Thymus (tissue), 11 donors: Measurements from ENCODE around the gene FAM83D. TPM values are rescaled to one million over a fixed set of nuclear protein-coding genes. Genes with fewer than 3 reads are reported as not detected.

Experiments
- DNase-seq, 9 donors: peaks; one replicate each; pipeline ENCODE4 v3.0.0-alpha.2; 2013; ENCODE audit warnings: low spot score in 9 of 9, low read depth in 6 of 9, missing footprints in 1 of 9
- H3K27ac ChIP-seq, 2 donors: one replicate each; pipeline ENCODE4 v1.5.1; 2013; ENCODE audit warnings: control low read depth in 1 of 2, low read depth in 1 of 2, low read length in 1 of 2, mild to moderate bottlenecking in 1 of 2, moderate library complexity in 1 of 2
- H3K27me3 ChIP-seq, 2 donors: one replicate each; pipeline ENCODE4 v1.5.1; 2013; ENCODE audit warnings: low read length in 1 of 2; ENCODE audit not compliant: control insufficient read depth in 2 of 2, insufficient read depth in 1 of 2
- H3K36me3 ChIP-seq, 2 donors: one replicate each; pipeline ENCODE4 v1.5.1; 2013; ENCODE audit warnings: low read length in 1 of 2, mild to moderate bottlenecking in 1 of 2, moderate library complexity in 1 of 2; ENCODE audit not compliant: control insufficient read depth in 2 of 2, insufficient read depth in 2 of 2
- H3K4me1 ChIP-seq, 2 donors: one replicate each; pipeline ENCODE4 v1.5.1; 2013; ENCODE audit warnings: low read length in 2 of 2; ENCODE audit not compliant: control insufficient read depth in 2 of 2, insufficient read depth in 2 of 2
- H3K4me3 ChIP-seq, 2 donors: one replicate each; pipeline ENCODE4 v1.5.1; 2013; ENCODE audit warnings: low read length in 2 of 2, control low read depth in 1 of 2, mild to moderate bottlenecking in 1 of 2
- H3K9me3 ChIP-seq, 2 donors: one replicate each; pipeline ENCODE4 v1.5.1; 2013; ENCODE audit warnings: low read length in 1 of 2, mild to moderate bottlenecking in 1 of 2; ENCODE audit not compliant: control insufficient read depth in 2 of 2, insufficient read depth in 1 of 2
- WGBS: extraction: QIAGEN DNeasy Blood & Tissue Kit; methylation state at CpG from one replicate; pipeline ENCODE4 v1.1.7; 2013; 5-methylcytosine and 5-hydroxymethylcytosine counted together
- polyA plus RNA-seq: library from polyadenylated mRNA; stranded (reverse); fragments of 200-250 nt; gene quantifications from one replicate; pipeline ENCODE4 v1.2.3, GENCODE V29; 2013
- total RNA-seq: library from RNA; stranded (reverse); fragments of 120-200 nt; gene quantifications from one replicate; pipeline ENCODE4 v1.2.4, GENCODE V29; 2013
- donor health status: healthy.

The FAM83D gene
- total and polyA plus RNA-seq, 2 donors = 2.5 to 9.6 TPM

DNA sequence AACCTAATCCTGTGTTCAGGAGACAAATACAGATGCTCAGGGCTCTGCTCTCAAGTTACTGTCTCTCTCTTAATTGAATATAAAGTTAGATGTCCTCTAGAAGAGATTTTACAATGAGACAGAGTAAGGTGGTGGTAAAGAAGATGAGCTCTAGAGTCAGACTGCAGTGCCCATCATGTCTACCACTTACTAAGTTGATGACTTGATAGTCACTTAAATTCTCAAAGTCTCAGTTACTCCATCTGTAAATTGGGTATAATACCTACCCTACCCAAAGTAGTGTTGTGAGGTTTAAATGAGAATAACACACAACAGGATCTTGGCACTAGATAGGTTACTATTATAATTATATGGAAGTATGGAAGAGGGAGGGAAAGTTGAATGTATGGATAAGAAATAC lies 37.5 kb downstream of the FAM83D start:
- no peak overlapping the region for H3K4me3 ChIP-seq
- H3K27me3 ChIP-seq = no peaks in the 10 kb centered on the region
- no peak overlapping the region for H3K27ac ChIP-seq
- H3K36me3 ChIP-seq = peaks cover 0 to 3% of the 10 kb centered on the region in 2 donors
- no peak for DNase-seq
- H3K9me3 ChIP-seq = no peaks in the 10 kb centered on the region
- peaks cover 6 to 8% of the 10 kb centered on the region in 2 donors for H3K4me1 ChIP-seq

DNA sequence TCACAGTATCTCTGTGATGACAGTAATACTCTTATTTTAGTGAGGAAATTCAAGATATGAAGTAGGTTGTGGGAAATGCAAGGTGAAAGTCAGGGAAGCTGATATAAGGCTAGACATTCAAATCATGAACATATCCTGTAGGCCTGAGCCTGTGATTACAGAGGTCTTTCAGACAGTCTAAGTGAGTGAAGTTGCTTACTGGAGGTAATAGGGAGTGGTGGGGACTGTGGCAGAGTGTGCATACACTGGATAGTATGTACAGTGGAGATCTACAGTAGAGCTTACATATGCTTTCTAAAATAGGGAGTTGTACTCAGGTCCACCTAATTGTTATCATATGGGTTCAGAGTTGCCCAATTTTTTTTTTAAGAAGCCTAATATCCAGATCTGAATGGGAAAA lies 39.0 kb downstream of the FAM83D start:
- Histone ChIP-seq H3K4me1 (peaks cover 6 to 8% of the 10 kb centered on the region in 2 donors), H3K36me3 (peaks cover 10 to 11% of the 10 kb centered on the region in 2 donors), H3K27ac (no peak overlapping the region), H3K4me3 (no peak overlapping the region), H3K27me3 (no peaks in the 10 kb centered on the region), H3K9me3 (no peaks in the 10 kb centered on the region)
- DNase-seq = no peak

DNA sequence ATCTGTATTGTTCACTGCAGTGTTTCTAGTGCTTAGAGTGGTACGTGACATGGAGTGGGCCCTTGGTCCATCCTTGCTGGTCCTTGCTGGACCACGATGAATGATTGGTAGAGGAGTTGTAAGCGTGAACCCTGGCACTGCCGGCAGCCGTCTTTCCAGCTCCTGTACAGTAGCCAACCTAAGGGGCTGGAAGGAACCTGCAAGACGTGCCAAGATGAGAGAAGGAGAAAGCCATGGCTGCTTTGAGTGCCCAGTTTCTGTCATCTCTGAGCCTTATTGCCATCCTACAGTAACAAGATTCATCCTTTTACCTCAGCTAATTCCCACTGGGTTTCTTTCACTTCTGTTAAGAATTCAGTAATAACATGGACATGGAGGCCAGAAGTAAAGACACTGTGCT lies 41.9 kb downstream of the FAM83D start:
- H3K27me3 ChIP-seq = no peaks in the 10 kb centered on the region
- no peak overlapping the region for H3K4me3 ChIP-seq
- H3K27ac ChIP-seq = no peak overlapping the region
- DNase-seq = no peak
- peaks cover 14% of the 10 kb centered on the region in 2 donors for H3K36me3 ChIP-seq
- peaks cover 0 to under 1% of the 10 kb centered on the region in 2 donors for H3K4me1 ChIP-seq
- H3K9me3 ChIP-seq = no peaks in the 10 kb centered on the region
- 98% methylated on average over 6 of the region's 6 CpGs for WGBS

DNA sequence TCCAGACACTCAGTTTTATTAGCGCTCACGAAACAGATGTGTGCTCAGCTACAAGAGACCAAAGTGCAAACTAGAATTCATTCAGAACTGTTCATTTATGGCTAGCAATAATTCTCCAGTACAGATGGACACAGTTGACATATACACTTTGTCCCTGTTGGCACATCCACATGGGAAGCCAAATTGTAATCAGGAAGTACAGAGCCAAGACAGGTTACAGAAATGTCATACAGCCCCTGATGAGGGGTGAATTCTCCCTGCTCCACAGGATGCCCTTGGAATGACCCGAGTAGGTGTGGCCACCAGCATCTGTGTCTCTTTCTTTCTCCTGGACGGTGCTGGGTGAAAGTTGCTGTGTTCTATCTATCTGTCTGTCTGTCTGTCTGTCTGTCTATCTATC lies 43.5 kb downstream of the FAM83D start:
- no peak overlapping the region for H3K27ac ChIP-seq
- H3K27me3 ChIP-seq = no peaks in the 10 kb centered on the region
- H3K4me3 ChIP-seq = no peak overlapping the region
- no peaks in the 10 kb centered on the region for H3K4me1 ChIP-seq
- 98% methylated on average over 4 of the region's 4 CpGs for WGBS
- peaks cover 24% of the 10 kb centered on the region in 2 donors for H3K36me3 ChIP-seq
- no peak for DNase-seq
- H3K9me3 ChIP-seq = no peaks in the 10 kb centered on the region

DNA sequence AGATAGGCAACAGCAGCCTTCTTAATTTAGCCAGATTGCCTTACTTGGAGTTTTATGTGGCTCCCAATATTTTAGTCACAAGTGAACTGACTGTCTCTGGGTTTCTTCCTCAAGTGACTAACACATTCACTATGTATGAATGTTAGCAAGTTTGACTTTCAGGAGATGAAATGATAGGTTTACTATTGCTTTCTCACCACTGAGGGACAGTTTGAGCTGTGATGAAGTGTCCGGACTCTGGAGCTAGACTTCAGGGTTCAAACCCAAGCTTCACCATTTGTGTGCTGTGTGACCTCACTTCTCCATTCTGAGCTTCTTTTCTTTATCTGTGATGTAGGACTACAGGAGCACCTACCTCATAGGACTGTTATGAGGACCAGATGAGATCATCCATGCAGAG lies 44.1 kb downstream of the FAM83D start:
- DNase-seq = no peak
- Histone ChIP-seq H3K4me3 (no peak overlapping the region), H3K27ac (no peak overlapping the region), H3K36me3 (peaks cover 24 to 26% of the 10 kb centered on the region in 2 donors), H3K4me1 (no peaks in the 10 kb centered on the region), H3K27me3 (no peaks in the 10 kb centered on the region), H3K9me3 (no peaks in the 10 kb centered on the region)
- 100% methylated on average over 1 of the region's 1 CpG for WGBS

DNA sequence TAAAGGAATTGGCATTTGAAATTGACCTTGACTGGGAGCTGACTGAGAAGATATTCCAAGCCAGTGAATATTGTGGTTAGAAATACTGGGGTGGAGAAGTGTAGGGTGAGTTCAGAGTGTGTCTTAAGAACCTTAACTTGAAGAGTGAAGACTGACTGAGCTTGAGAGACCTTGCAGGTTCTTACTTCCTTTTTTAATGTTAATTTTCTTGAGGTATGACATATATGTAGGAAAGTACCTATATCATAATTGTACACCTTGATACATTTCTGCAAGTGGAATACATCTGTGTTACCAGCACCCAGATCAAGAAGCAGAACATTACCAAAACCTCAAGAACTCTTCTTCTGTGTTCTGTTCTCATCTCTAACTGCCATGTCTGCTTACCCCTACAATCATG lies 46.9 kb downstream of the FAM83D start:
- Histone ChIP-seq H3K27me3 (no peaks in the 10 kb centered on the region), H3K9me3 (no peaks in the 10 kb centered on the region), H3K36me3 (peaks cover 24 to 27% of the 10 kb centered on the region in 2 donors), H3K27ac (no peak overlapping the region), H3K4me1 (no peaks in the 10 kb centered on the region), H3K4me3 (no peak overlapping the region)
- no peak for DNase-seq

DNA sequence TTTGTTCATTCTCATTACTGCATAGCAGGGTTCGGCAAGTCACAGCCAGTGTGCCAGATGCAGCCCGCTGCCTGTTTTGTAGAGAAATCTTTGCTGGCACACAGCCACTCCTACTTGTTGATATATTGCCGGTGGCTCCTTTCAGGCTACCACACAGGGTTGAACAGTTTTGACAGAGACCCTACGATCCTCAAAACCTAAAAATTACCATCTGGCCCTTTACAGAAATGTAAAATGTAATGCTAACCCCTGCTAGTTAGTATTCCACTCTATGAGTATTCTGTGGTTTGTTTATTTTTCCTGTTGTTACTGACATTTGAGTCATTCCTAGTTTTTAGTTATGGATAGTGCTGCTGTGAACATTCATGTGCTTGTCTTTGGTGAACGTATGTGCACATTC lies 47.4 kb downstream of the FAM83D start:
- 96% methylated on average over 5 of the region's 5 CpGs for WGBS

DNA sequence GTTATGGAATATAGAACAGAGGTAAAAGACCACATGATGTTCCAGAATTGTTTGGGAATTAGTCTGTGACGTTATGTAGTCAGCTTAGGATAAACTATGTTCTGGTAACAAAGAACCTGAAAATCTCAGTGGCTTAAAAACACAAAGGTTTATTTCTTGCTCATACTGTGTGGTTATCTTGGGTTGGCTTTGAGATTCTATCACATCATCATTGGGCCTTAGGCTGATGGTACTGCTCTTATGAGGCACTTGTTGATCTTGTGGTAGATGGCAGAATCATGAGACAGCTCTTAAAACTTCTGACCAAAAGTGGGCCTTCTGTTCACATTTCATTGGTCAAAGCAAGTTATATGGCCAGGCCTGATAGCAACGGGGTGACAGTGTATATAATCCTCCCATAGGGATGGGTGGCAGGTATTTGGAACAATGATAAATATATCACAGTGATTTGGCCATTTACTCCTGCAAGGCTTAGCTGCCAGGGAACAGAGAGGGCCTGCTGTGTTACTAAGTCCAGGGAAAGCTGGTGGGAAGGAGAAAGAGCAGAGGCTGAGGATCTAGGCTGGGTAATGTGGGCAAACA lies 49.4 kb downstream of the FAM83D start:
- Histone ChIP-seq H3K4me1 (no peaks in the 10 kb centered on the region), H3K4me3 (no peak overlapping the region), H3K27ac (no peak overlapping the region), H3K27me3 (no peaks in the 10 kb centered on the region), H3K9me3 (no peaks in the 10 kb centered on the region), H3K36me3 (peaks cover 15 to 17% of the 10 kb centered on the region in 2 donors)
- WGBS = 97% methylated on average over 2 of the region's 2 CpGs
- no peak for DNase-seq

More for the DNA sequence above, 47.4 kb downstream of the FAM83D start:
- Histone ChIP-seq H3K36me3 (peaks cover 23 to 27% of the 10 kb centered on the region in 2 donors), H3K27ac (no peak overlapping the region), H3K9me3 (no peaks in the 10 kb centered on the region), H3K4me1 (no peaks in the 10 kb centered on the region), H3K4me3 (no peak overlapping the region), H3K27me3 (no peaks in the 10 kb centered on the region)
- no peak for DNase-seq

DNA sequence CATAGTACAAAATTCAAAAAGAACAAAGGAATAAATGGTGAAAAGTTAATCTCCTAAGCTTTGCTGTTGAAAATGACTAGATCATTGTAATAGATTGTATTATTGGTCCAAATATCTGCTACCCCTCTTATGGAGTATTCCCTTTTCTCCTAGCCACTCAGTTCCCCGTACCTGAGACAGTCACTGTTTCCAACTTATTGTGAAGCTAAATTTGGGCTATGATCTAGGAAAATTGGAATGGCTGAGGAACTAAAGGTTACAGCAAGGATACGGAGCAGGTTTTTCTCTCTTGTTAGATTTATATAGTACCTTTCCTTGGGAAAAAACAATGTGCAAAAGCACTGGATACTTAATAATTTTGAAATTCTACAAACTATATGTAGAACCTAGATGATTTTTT lies 53.2 kb downstream of the FAM83D start:
- no peak for DNase-seq
- peaks cover 6 to 8% of the 10 kb centered on the region in 2 donors for H3K36me3 ChIP-seq
- no peak overlapping the region for H3K4me3 ChIP-seq
- no peaks in the 10 kb centered on the region for H3K4me1 ChIP-seq
- H3K9me3 ChIP-seq = no peaks in the 10 kb centered on the region
- no peaks in the 10 kb centered on the region for H3K27me3 ChIP-seq
- WGBS = 97% methylated on average over 2 of the region's 2 CpGs
- no peak overlapping the region for H3K27ac ChIP-seq

DNA sequence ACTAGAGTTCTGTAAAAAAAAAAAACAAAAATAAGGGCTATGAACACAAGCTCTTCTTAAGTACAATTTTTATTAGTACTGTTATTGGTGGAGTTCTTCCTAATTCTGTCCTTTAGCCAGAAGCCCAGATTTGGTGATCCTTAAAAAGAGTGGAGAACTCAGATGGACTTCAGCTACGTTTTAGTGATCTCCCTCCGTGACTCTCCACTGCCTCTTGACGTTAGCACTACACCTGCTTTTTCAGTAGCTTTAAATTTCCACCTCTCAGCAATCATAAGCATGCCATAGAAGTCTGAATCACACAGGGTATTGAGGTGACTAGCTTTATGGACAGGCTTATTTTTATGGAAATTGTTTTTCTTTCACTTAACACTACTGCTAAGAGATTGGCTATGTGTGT lies 53.6 kb downstream of the FAM83D start:
- no peak overlapping the region for H3K27ac ChIP-seq
- peaks cover 5 to 6% of the 10 kb centered on the region in 2 donors for H3K36me3 ChIP-seq
- 99% methylated on average over 3 of the region's 3 CpGs for WGBS
- H3K27me3 ChIP-seq = no peaks in the 10 kb centered on the region
- no peak overlapping the region for H3K4me3 ChIP-seq
- no peaks in the 10 kb centered on the region for H3K4me1 ChIP-seq
- no peaks in the 10 kb centered on the region for H3K9me3 ChIP-seq
- DNase-seq = no peak
